HG02678 (cell line): ENCODE results near the gene CLIC3.
A peak's percentile ranks its signal among the peaks of the same experiment; 100 is the strongest.

Experiments
- ATAC-seq: cut with Tn5 transposase; IDR thresholded peaks from one replicate; pipeline ENCODE4 v1.9.1; 2021; ENCODE audit warnings: mild to moderate bottlenecking, moderate library complexity; ENCODE audit not compliant: unreplicated experiment

Gene CLIC3

DNA sequence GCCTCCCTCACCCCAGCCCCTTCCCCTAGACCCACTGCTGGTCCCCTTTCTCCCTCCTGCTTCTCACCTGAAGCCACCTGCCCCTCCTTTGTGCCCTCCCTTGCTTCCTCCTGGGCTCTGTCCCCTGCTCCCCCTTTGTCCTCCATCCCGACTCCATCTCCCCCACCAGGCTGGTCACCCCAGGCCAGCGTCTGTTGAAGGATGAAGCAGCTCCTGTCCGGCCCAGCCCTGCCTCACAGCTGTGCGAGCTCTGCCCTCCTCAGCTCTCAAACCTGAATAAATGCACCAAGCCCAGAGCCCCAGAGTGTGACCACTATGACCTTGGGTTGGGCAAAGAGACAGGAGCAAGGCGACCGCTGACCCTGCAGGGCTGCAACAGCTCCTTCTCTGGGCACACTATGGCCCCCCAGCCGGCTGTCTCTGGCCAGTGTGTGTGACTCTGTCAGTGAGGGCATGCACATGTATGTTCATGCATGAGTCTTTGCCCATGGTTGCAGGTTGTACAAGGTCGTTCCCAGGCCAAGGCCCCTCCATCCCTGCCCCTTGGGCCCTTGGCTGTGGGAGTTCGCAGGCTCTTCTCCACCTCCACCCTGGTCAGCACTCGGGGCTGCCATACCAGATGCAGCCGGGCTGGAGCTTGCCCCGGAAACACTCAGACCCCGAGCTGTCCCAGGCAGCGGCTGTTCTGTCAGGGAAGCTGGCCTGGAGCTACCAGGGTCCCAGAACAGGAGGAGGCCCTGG, 41.0 kb downstream of the CLIC3 start:
- ATAC-seq = no peak

DNA sequence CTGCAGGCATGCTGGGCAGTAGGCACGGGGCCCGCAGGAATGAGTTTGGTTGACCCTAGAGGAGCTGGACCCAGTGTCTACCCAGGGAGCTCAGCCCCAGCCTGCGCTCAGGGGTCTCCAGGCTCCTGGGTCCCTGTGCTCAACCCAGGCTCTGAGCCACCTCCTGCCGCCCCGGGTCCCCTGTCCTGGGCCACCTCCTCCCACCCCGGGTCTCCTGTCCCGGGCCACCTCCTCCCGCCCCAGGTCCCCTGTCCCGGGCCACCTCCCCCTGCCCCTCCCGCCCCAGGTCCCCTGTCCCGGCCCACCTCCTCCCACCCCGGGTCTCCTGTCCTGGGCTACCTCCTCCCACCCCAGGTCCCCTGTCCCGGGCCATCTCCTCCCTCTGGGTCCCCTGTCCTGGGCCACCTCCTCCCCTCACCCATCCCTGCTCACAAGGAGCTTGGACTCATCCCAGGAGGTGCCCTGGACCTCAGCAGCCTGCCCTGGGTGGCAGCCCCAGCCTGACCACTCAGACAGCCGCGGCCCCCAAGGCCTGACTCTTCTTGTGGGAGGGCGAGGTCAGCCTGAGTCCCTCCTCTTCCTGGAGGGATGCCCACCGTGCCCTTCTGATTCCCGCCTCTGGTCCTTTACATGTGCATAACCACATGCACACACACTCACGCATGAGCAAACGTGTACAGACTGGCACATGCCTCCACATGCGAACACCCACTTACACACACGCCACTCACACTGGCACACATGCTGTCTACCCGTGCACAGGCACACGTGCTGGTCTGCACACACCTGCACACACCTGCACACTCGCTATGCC, 41.9 kb downstream of the CLIC3 start:
- no peak for ATAC-seq

GRCh38 chr9:136953771-136954269, 42.5 kb downstream of the CLIC3 start:
- ATAC-seq = no peak

DNA sequence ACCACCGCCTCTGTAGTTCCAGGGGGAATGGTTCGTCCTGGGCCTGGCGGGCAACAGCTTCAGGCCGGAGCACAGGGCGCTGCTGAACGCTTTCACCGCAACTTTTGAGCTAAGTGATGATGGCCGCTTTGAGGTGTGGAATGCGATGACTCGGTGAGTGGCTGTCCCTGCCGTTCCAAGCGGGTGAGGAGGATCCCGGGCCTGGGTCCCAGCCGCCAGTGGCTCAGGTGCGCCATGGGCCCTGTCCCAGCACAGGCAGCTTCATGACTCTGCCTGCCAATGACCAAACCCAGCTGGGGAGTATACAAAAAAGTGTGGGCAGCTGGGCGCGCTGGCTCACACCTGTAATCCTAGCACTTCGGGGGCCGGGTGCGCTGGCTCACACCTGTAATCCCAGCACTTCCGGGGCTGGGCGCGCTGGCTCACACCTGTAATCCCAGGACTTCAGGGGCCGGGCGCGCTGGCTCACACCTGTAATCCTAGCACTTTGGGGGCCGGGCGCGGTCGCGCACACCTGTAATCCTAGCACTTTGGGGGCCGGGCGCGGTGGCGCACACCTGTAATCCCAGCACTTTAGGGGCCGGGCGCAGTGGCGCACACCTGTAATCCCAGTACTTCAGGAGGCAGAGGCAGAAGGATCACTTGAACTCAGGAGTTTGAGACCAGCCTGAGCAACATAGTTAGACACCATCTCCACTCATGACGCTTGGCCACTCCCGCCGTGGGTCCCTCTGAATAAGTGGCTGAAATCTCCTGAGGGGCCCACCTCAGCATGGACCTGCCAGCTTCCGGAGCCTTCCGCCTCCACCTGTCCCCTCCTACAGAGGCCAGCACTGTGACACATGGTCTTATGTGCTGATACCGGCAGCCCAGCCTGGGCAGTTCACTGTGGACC, 43.2 kb downstream of the CLIC3 start:
- ATAC-seq = no peak

DNA sequence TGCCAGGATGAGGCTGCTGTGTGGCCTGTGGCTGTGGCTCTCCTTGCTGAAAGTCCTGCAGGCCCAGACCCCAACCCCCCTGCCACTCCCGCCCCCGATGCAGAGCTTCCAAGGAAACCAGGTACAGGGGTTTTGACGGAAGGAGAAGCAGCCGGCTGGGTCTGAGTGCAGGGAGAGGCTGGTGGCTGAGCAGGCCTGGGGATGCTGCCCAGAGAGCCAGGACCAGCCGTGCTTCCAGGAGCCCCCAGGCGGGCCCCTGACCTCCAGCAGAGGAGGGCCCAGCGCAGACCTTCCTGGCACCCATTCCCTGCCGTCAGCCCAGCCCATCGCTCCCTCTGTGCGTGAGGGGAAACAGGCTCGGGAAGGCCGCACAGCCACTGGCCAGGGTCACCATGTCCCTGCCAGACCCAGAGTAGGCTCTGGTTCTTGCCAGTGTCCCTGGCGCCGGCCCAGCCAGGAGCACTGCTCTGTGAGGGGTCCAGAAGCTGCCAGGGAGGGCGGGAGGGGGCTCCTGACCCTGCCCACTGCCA, 44.0 kb downstream of the CLIC3 start:
- ATAC-seq = no peak

- no peak for ATAC-seq
Measured at GRCh38 chr9:136951541-136952320, 44.6 kb downstream of the CLIC3 start, which contains the start of gene LCN12. TSS of gene LCN12 (plus strand) at chr9:136952273. CDS start at chr9:136952328, 55 bp downstream.

DNA sequence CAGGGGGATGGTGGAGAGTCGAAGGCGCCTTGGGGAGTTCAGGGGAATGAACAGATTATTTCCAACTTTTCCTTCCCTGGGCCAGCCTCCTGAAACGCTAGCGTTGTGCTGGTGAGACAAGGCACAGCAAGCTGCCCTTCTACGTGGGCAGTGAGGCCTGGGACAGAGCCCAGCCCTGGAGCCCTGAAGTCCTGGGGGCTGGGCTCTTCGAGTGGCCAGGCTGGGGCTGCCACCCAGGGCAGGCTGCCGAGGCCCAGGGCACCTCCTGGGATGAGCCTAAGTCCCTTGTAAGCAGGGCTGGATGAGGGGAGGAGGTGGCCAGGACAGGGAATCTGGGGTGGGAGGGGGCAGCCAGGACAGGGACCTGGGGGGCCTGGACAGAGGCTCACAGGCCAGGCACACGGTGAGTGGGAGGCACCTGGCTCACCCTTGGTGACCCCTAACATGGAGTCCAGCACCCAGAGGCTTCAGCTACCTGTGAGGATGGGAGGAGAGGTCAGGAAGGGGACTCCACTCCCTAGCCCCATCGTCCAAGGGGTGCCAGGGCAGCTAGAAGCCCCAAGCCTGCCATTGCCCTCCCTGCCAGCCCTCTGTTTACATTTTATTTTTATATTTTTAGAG, 45.6 kb downstream of the CLIC3 start:
- no peak for ATAC-seq

DNA sequence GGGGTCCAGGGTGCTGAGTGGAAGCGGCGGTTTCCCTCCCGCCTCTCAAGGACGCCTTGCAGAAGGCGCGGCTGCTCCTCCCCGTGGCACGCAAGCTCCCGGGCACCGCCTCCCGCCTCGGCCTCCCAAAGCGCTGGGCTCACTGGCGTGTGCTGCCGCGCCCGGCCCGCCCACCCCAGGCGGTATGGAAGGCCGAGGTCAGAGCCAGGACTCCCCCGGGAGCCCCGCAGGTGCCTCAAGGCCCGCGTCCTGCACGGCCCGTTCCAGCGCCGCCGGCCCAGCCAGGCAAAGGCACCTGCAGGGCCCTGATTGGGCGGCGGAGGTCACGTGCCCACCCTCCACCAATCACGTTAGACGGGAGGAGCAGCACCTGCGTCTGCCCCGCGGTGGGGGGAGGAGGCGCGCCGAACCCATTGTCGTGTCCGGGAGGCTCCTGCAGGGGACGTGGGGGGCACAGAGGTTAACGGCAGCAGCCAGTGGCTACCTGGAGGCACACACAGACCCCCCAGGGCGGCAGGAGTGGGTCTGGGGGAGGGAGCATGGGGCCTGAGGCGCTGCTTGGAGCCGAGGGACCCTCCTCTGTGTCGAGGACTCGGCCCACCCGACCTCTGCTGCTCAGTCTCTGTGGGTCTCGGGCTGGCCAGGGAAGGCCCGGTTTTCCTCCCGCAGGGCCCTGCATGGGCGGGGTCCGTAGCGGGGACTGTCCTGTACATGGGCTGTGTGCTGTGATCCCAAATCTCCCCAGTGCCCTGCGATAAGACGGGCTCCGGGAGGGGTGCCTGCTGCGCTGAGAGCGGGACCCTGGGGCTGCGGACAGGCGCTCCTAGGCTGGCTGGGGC, 46.3 kb downstream of the CLIC3 start:
- peak; percentile 86 for ATAC-seq

DNA sequence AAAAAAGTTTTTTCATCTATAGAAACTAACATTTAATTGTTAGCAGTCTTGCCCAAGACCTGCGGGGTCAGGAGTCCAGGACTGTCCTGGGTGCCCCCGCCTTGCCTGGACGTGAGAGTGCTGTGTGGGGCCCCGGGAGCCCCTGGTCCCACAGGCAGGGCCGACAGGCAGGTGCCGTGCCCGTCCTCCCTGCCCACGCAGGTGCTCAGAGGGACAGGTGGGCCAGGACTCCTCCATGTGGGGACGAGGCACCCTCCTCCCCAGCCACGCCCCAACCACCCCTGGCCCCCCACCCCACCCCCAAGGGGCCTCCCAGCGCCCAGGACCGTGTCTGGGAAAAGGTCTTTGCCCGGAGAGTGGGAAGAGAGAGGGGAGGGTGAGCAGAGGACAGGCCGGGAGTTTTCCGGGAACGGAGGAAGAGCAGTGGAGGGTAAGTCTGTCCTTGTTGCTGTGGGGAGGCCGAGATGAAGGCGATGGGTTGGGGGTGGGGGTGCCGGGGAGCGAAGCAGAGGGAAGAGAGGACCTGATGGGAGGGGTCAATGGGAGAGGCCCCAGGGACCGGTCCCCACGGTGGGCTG, 47.0 kb downstream of the CLIC3 start:
- ATAC-seq = no peak

DNA sequence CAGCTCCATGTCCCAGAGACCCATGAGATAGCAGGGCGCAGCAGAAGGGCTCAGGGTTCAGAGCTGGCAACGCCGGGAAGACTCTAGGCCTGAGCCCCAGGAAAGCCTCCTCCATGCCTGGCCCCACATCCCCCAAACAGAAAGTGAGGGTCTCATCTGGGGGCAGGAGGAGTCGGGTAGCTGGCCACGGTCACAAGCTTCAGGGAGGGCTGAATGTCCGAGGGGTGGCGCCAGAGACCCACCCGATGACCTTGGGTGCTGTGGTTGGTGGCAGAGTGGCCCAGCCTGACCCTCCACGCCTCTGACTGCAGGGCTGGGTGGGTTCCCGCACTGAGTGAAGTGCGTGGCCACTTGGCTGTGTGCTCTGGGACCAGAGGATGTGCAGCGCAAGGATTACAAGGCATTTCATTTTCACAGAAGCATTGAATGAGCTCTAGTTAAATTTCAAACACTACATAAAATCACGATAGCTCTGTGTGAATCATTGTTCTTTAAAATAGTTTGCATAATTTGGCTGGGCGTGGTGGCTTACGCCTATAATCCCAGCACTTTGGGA, 48.3 kb downstream of the CLIC3 start:
- no peak for ATAC-seq

DNA sequence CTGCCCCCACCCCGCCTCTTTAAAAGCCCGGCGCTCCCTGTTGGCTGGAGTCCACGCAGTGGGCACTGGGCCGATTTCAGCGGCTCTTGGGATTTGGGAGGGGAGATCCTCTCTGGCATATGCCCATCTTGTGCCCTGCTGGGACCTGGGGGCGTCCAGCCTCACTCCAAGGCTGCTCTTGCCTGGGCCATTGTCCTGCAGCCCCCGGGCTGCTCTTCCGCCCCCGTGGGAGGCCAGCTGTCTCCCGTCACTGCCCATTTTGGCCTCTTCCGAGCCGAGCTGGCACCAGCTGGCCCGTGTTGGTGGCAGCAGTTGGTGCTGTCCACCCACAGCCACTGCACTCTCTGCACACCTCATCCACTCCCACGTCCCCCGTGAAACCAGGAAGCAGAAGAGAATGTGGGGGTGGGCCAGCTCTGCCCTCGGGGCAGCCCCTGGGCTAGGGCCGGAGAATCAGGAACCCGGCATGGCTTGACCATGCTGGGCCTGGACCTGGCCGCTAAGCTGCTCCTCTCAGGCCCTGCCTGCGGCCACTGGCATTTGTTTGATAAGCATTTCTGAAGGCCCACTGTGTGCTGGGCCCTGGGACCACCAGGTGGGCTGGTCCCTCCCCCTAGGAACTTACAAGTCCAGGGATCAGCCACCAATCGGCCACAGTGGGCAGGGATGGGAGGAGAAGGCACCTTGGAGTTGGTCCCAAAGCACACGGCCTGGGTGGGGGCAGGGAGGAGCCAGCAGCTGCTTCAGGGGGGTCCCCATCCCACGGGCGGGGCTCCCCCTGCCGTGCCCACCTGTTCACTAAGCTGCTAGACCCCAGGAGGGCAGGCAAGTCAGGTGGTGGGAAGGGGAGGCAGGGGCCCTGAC, 49.1 kb downstream of the CLIC3 start:
- no peak for ATAC-seq

DNA sequence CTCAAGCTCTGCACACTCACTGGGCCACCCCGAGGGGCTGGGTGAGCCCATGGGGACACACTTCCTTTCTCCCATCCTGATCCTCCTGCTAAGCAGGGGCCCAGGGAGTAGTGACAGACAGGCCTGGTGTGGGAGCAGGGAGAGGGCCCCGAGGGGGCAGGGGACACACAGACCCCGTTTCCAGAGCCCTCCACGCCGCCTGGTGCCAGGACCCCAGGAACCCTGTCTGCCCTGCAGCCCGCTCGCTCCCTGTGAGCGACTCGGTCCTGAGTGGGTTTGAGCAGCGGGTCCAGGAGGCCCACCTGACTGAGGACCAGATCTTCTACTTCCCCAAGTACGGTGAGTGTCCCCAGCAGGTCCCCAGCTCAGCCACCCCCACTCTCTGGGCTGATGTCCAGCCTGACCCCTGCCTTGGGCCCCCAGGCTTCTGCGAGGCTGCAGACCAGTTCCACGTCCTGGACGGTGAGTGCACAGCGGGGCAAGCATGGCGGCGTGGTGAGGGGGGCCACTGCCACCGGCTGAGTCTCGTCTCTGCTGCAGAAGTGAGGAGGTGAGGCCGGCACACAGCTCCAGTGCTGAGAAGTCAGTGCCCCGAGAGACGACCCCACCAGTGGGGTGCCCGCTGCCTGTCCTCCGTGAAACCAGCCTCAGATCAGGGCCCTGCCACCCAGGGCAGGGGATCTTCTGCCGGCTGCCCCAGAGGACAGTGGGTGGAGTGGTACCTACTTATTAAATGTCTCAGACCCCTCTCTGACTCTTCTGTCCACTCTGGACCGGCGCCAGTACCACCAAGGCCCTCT, 49.9 kb downstream of the CLIC3 start:
- ATAC-seq = no peak

- no peak for ATAC-seq
Measured at GRCh38 chr9:136945333-136946227, 50.8 kb downstream of the CLIC3 start.
